Mesenchymal stem cell (in vitro differentiated cells and primary cell): ENCODE data around the gene CACUL1.

Experiments
- DNase-seq: peaks from one replicate; pipeline ENCODE4 v3.0.0-alpha.2; 2013
- H2AFZ ChIP-seq: one replicate; pipeline ENCODE4 v1.6.1; 2013; ENCODE audit warnings: low read depth, mild to moderate bottlenecking, control low read depth, inconsistent platforms, low read length, moderate library complexity
- H2AK5ac ChIP-seq: 2 replicates; pipeline ENCODE4 v1.6.1; 2013; ENCODE audit warnings: low read length, moderate library complexity, mild to moderate bottlenecking, inconsistent platforms; ENCODE audit not compliant: severe bottlenecking
- H2BK120ac ChIP-seq: one replicate; pipeline ENCODE4 v1.6.1; 2013; ENCODE audit warnings: low read depth, mild to moderate bottlenecking, inconsistent platforms, low read length, moderate library complexity
- H2BK12ac ChIP-seq, 2 experiments: one replicate each; pipeline ENCODE4 v1.6.1; 2013; ENCODE audit warnings: inconsistent platforms in 2 of 2, low read length in 2 of 2, mild to moderate bottlenecking in 2 of 2, moderate library complexity in 2 of 2, control low read depth in 1 of 2
- H2BK15ac ChIP-seq: one replicate; pipeline ENCODE4 v1.6.1; 2013; ENCODE audit warnings: mild to moderate bottlenecking, low read depth, inconsistent platforms; ENCODE audit not compliant: poor library complexity, severe bottlenecking
- H2BK5ac ChIP-seq: 2 replicates; pipeline ENCODE4 v1.6.1; 2013; ENCODE audit warnings: low read depth, mild to moderate bottlenecking, low read length, control low read depth, inconsistent platforms; ENCODE audit not compliant: poor library complexity, severe bottlenecking
- H3K14ac ChIP-seq, 2 experiments: one replicate each; pipeline ENCODE4 v1.6.1; 2013; ENCODE audit warnings: inconsistent platforms in 2 of 2, low read length in 2 of 2, control low read depth in 1 of 2, mild to moderate bottlenecking in 1 of 2, moderate library complexity in 1 of 2
- H3K18ac ChIP-seq, 2 experiments: one replicate each; pipeline ENCODE4 v1.6.1; 2013; ENCODE audit warnings: inconsistent platforms in 2 of 2, low read length in 2 of 2, control low read depth in 1 of 2, low read depth in 1 of 2, mild to moderate bottlenecking in 1 of 2
- H3K23ac ChIP-seq, 2 experiments: one replicate each; pipeline ENCODE4 v1.6.1; 2013; ENCODE audit warnings: inconsistent platforms in 2 of 2, low read length in 2 of 2, mild to moderate bottlenecking in 2 of 2, moderate library complexity in 2 of 2, control low read depth in 1 of 2
- H3K27ac ChIP-seq: 2 replicates; pipeline ENCODE4 v1.5.1; 2013; ENCODE audit warnings: mild to moderate bottlenecking, moderate library complexity, low read length, control low read depth, inconsistent platforms; ENCODE audit not compliant: poor library complexity, severe bottlenecking
- H3K27me3 ChIP-seq, 2 experiments: 2 replicates each; pipeline versions ENCODE4 v1.6.1 to v1.7.0; 2013; ENCODE audit warnings: low read length in 2 of 2, mild to moderate bottlenecking in 2 of 2, moderate library complexity in 2 of 2, control low read depth in 1 of 2, inconsistent platforms in 1 of 2; ENCODE audit not compliant: control insufficient read depth in 1 of 2, insufficient read depth in 1 of 2
- H3K36me3 ChIP-seq, 2 experiments: 2 replicates each; pipeline versions ENCODE4 v1.6.1 to v1.7.0; 2013; ENCODE audit warnings: low read length in 2 of 2, control low read depth in 1 of 2, inconsistent platforms in 1 of 2, low read depth in 1 of 2, mild to moderate bottlenecking in 1 of 2; ENCODE audit not compliant: insufficient read depth in 2 of 2, control insufficient read depth in 1 of 2
- H3K4ac ChIP-seq, 2 experiments: one replicate each; pipeline ENCODE4 v1.6.1; 2013; ENCODE audit warnings: inconsistent platforms in 2 of 2, low read length in 2 of 2, mild to moderate bottlenecking in 2 of 2, moderate library complexity in 2 of 2, control low read depth in 1 of 2, low read depth in 1 of 2
- H3K4me1 ChIP-seq: 2 replicates; pipeline ENCODE4 v1.6.1; 2013; ENCODE audit warnings: low read depth, low read length, control low read depth; ENCODE audit not compliant: control insufficient read depth, insufficient read depth
- H3K4me2 ChIP-seq: 2 replicates; pipeline ENCODE4 v1.6.1; 2013; ENCODE audit warnings: low read length, mild to moderate bottlenecking, inconsistent platforms; ENCODE audit not compliant: poor library complexity, severe bottlenecking
- H3K4me3 ChIP-seq, 2 experiments: 2 replicates each; pipeline versions ENCODE4 v1.5.1 to v1.7.0; 2013; ENCODE audit warnings: low read length in 2 of 2, mild to moderate bottlenecking in 2 of 2, control low read depth in 1 of 2, low read depth in 1 of 2; ENCODE audit not compliant: insufficient read depth in 1 of 2
- H3K79me1 ChIP-seq: replicated peaks from 2 replicates; pipeline ENCODE4 v1.6.1; 2013; ENCODE audit warnings: mild to moderate bottlenecking, control low read depth, low read length, inconsistent platforms; ENCODE audit not compliant: poor library complexity, severe bottlenecking
- H3K9ac ChIP-seq: 2 replicates; pipeline ENCODE4 v1.7.0; 2013; ENCODE audit warnings: mild to moderate bottlenecking, low read length, moderate library complexity
- H3K9me3 ChIP-seq: 2 replicates; pipeline ENCODE4 v1.7.0; 2013; ENCODE audit warnings: mild to moderate bottlenecking, low read length; ENCODE audit not compliant: control insufficient read depth
- H4K8ac ChIP-seq: one replicate; pipeline ENCODE4 v1.6.1; 2013; ENCODE audit warnings: inconsistent platforms, mild to moderate bottlenecking, low read length, moderate library complexity
- H4K91ac ChIP-seq: one replicate; pipeline ENCODE4 v1.6.1; 2013; ENCODE audit warnings: mild to moderate bottlenecking, low read length, inconsistent platforms
- WGBS: methylation state at CpG from one replicate; pipeline ENCODE4 v1.1.7; 2013; ENCODE audit warnings: mixed read lengths; 5-methylcytosine and 5-hydroxymethylcytosine counted together

Gene CACUL1

GRCh38 chr10:118666350-118666749, 88.4 kb downstream of the CACUL1 start:
- Histone ChIP-seq H3K4ac (no peak overlapping the region), H3K27ac (no peak overlapping the region), H4K8ac (no peak overlapping the region), H3K4me2 (no peak overlapping the region), H3K23ac (no peak overlapping the region), H3K4me1 (no peaks in the 10 kb centered on the region), H2BK120ac (no peak overlapping the region), H3K9ac (no peak overlapping the region), H2AFZ (no peak overlapping the region), H3K9me3 (no peaks in the 10 kb centered on the region), H4K91ac (no peak overlapping the region), H2BK15ac (no peak overlapping the region), H3K27me3 (peaks cover 0 to 41% of the 10 kb centered on the region in 2 experiments), H2AK5ac (no peak overlapping the region), H2BK12ac (no peak overlapping the region), H3K4me3 (no peak overlapping the region), H3K79me1 (no peaks in the 10 kb centered on the region), H2BK5ac (no peak overlapping the region), H3K14ac (no peak overlapping the region), H3K18ac (no peak overlapping the region), H3K36me3 (no peaks in the 10 kb centered on the region)
- no peak for DNase-seq
- WGBS: 98% methylated on average over 4 of the region's 4 CpGs

GRCh38 chr10:118664321-118664720, 90.4 kb downstream of the CACUL1 start:
- no peak overlapping the region for H4K91ac ChIP-seq

DNA sequence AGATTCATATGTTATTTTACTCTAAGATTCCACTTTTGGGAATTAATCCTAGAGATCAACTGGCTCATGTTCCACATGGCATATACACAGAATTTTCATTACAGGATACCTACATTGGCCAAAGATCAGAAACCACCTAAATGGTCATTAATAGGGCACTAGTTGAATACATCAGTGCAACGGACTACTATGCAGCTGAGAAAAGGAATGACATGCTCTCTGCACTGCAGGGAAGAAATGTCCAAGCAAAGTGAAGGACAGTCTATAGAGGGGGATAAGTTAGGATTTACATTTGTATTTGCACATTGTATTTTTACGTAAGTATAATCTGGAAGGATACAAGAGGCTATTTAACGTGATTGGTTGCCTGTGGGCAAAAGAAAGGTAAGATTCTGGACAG, 91.6 kb downstream of the CACUL1 start:
- no peak overlapping the region for H2AK5ac ChIP-seq
- no peak overlapping the region for H2BK120ac ChIP-seq
- H2BK15ac ChIP-seq: no peak overlapping the region
- no peak overlapping the region for H3K4me2 ChIP-seq
- no peak overlapping the region for H3K4me3 ChIP-seq
- H2BK5ac ChIP-seq: no peak overlapping the region
- no peaks in the 10 kb centered on the region for H3K36me3 ChIP-seq
- no peak overlapping the region for H4K8ac ChIP-seq
- H3K27ac ChIP-seq: no peak overlapping the region
- H3K9me3 ChIP-seq: peaks cover 6% of the 10 kb centered on the region
- no peak overlapping the region for H3K23ac ChIP-seq
- DNase-seq: no peak
- H2AFZ ChIP-seq: no peak overlapping the region
- no peak overlapping the region for H2BK12ac ChIP-seq
- WGBS: 94% methylated on average over 3 of the region's 3 CpGs
- H3K4me1 ChIP-seq: no peaks in the 10 kb centered on the region
- H3K27me3 ChIP-seq: peaks cover 5 to 45% of the 10 kb centered on the region in 2 experiments
- H3K79me1 ChIP-seq: no peaks in the 10 kb centered on the region
- no peak overlapping the region for H4K91ac ChIP-seq
- no peak overlapping the region for H3K14ac ChIP-seq
- no peak overlapping the region for H3K18ac ChIP-seq
- no peak overlapping the region for H3K9ac ChIP-seq
- no peak overlapping the region for H3K4ac ChIP-seq

More at GRCh38 chr10:118664321-118664720, 90.4 kb downstream of the CACUL1 start:
- no peak overlapping the region for H3K4ac ChIP-seq
- no peak for DNase-seq
- H3K36me3 ChIP-seq: no peaks in the 10 kb centered on the region
- H2AFZ ChIP-seq: no peak overlapping the region
- H3K18ac ChIP-seq: no peak overlapping the region
- peaks cover under 1 to 47% of the 10 kb centered on the region in 2 experiments for H3K27me3 ChIP-seq
- H3K23ac ChIP-seq: no peak overlapping the region
- H2BK5ac ChIP-seq: no peak overlapping the region
- H4K8ac ChIP-seq: no peak overlapping the region
- H2AK5ac ChIP-seq: no peak overlapping the region
- no peaks in the 10 kb centered on the region for H3K4me1 ChIP-seq
- no peak overlapping the region for H3K4me3 ChIP-seq
- H3K27ac ChIP-seq: no peak overlapping the region
- no peaks in the 10 kb centered on the region for H3K79me1 ChIP-seq
- H3K14ac ChIP-seq: no peak overlapping the region
- 80% methylated on average over 6 of the region's 6 CpGs for WGBS
- no peak overlapping the region for H3K4me2 ChIP-seq
- H2BK12ac ChIP-seq: no peak overlapping the region
- no peak overlapping the region for H3K9ac ChIP-seq
- no peak overlapping the region for H2BK120ac ChIP-seq
- H2BK15ac ChIP-seq: no peak overlapping the region
- H3K9me3 ChIP-seq: peaks cover 6% of the 10 kb centered on the region

DNA sequence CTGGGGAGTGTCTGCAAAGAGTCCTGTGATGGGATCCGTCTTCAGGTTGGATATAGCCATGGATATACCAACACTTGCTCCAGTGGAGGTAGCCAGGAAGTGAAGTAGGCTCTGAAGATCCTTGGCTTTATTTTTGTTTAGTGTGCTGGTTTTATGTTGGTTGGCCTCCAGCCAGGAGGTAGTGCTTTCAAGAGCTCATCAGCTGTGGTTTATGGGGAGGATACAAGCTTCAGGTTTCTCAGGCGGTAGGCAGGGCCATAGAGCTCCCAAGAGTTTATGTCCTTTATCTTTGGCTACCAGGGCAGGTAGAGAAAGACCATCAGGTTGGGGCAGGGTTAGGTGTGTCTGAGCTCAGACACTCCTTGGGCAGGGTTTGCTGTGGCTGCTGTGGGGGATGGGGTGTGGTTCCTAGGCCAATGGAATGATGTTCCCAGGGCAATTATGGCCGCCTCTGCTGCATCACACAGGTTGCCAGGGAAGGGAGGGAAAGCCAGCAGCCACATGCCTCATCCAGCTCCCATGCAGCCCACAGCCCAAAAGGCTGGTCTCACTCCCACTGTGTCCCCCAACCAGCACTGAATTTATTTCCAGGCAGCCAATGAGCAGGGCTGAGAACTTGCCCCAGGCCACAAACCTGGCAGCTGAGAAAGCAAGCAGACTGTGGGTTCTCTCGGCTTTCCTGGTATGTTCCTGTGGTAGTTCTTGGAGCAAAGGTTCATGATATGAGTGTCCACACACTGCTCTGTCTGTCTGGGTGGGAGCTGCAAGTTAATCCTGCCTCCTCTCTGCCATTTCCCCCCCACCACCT, 92.3 kb downstream of the CACUL1 start:
- no peak for DNase-seq
- H3K9me3 ChIP-seq: peaks cover 6% of the 10 kb centered on the region
- no peak overlapping the region for H3K9ac ChIP-seq
- no peak overlapping the region for H2AK5ac ChIP-seq
- H2BK5ac ChIP-seq: no peak overlapping the region
- peaks cover 5 to 40% of the 10 kb centered on the region in 2 experiments for H3K27me3 ChIP-seq
- H3K23ac ChIP-seq: no peak overlapping the region
- H3K4ac ChIP-seq: no peak overlapping the region
- 88% methylated on average over 4 of the region's 4 CpGs for WGBS
- no peak overlapping the region for H4K91ac ChIP-seq
- H3K4me1 ChIP-seq: no peaks in the 10 kb centered on the region
- H3K36me3 ChIP-seq: no peaks in the 10 kb centered on the region
- no peak overlapping the region for H3K14ac ChIP-seq
- no peak overlapping the region for H2AFZ ChIP-seq
- H3K79me1 ChIP-seq: no peaks in the 10 kb centered on the region
- H2BK12ac ChIP-seq: no peak overlapping the region
- no peak overlapping the region for H3K27ac ChIP-seq
- no peak overlapping the region for H3K18ac ChIP-seq
- no peak overlapping the region for H2BK120ac ChIP-seq
- no peak overlapping the region for H2BK15ac ChIP-seq
- no peak overlapping the region for H3K4me3 ChIP-seq
- H4K8ac ChIP-seq: no peak overlapping the region
- no peak overlapping the region for H3K4me2 ChIP-seq
